ENCODE results near the gene FBN1.

DNA sequence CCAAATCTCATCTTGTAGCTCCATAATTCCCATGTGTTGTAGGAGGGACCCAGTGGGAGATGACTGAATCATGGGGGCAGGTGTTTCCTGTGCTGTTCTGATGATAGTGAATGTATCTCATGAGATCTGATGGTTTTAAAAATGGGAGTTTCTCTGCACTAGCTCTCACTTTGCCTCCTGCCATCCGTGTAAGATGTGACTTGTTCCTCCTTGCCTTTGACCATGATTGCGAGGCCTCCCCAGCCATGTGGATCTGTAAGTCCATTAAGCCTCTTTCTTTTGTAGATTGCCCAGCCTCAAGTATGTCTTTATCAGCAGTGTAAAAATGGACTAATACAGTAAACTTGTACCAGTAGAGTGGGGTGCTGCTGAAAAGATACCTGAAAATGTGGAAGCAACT, 269.7 kb downstream of the FBN1 start:
- TF ChIP-seq EZH2 (IDR thresholded peaks at IDR 0.05; ENCODE audit: low read length, unreplicated experiment) (no peak), EZH2phosphoT487 (IDR thresholded peaks at IDR 0.05; ENCODE audit: borderline replicate concordance, low read length) (no peak)
- TF ChIP-seq, protein P1, sequence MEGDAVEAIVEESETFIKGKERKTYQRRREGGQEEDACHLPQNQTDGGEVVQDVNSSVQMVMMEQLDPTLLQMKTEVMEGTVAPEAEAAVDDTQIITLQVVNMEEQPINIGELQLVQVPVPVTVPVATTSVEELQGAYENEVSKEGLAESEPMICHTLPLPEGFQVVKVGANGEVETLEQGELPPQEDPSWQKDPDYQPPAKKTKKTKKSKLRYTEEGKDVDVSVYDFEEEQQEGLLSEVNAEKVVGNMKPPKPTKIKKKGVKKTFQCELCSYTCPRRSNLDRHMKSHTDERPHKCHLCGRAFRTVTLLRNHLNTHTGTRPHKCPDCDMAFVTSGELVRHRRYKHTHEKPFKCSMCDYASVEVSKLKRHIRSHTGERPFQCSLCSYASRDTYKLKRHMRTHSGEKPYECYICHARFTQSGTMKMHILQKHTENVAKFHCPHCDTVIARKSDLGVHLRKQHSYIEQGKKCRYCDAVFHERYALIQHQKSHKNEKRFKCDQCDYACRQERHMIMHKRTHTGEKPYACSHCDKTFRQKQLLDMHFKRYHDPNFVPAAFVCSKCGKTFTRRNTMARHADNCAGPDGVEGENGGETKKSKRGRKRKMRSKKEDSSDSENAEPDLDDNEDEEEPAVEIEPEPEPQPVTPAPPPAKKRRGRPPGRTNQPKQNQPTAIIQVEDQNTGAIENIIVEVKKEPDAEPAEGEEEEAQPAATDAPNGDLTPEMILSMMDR (conservative IDR thresholded peaks at IDR 0.05; ENCODE audit: low read depth, low read length) = no peak
